ENCODE results near the gene RBM46.

DNA sequence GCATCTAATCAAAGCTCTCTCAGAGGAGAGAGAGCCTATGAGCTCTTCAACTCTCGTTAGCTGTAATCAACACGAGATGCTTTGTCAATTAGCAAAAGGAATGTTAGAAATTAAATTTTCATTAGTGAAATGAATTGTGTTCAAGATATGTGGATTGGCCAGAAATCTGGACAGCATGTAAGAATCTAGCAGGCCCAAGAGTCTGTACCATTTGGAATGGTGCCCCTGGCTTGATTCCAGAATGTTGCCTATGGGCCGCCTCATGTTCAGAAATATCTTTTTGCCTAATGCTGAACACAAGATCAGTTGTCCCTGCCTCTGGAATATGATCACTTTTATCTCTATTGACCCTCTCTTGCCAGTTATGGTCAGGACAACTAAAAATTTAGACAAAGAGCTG, 88.2 kb downstream of the RBM46 start:
- no peak for TF ChIP-seq CTCF (IDR thresholded peaks at IDR 0.05)
- no peak for TF ChIP-seq POLR2A (IDR thresholded peaks at IDR 0.05)

All from breast epithelium (tissue), 3 donors.